Naive thymus-derived CD4-positive, alpha-beta T cell (primary cell): ENCODE measurements around the gene CMTM1. TPM values are rescaled to one million over a fixed set of nuclear protein-coding genes. Genes with fewer than 3 reads are reported as not detected.
A peak's percentile ranks its signal among the peaks of the same experiment; 100 is the strongest.

Source experiments
- ATAC-seq: fragments of 150-1000 bp; cut with Tn5 transposase; 2 replicates; pipeline ENCODE4 v1.10.0; 2021; ENCODE audit warnings: mild to moderate bottlenecking, moderate library complexity
- CTCF ChIA-PET: fragments of 350-600 bp; sonication (Branson Sonifier 250); formaldehyde crosslinking; loops from one replicate; lab custom pipeline; 2021; ENCODE audit warnings: antibody characterized with exemption; lab: Charles Lee
- POLR2A ChIA-PET: fragments of 350-600 bp; sonication (Branson Sonifier 250); formaldehyde crosslinking; loops from one replicate; lab custom pipeline; 2021; ENCODE audit warnings: antibody characterized with exemption, inconsistent platforms; lab: Charles Lee
- DNase-seq, 9 donors: peaks; one replicate each; pipeline versions ENCODE4 v3.0.0 to v3.0.0-alpha.2; 2020 to 2022; ENCODE audit warnings: mixed read lengths in 1 of 9
- H3K27ac ChIP-seq: one replicate; pipeline ENCODE4 v1.7.0; 2013; ENCODE audit warnings: mild to moderate bottlenecking, low read depth, low read length, moderate library complexity
- H3K27me3 ChIP-seq, 2 donors: one replicate each; pipeline ENCODE4 v1.7.0; 2013; ENCODE audit warnings: low read length in 2 of 2, mild to moderate bottlenecking in 2 of 2, moderate library complexity in 2 of 2; ENCODE audit not compliant: control insufficient read depth in 2 of 2, insufficient read depth in 2 of 2
- H3K36me3 ChIP-seq, 3 experiments: 1 replicate in 2 of 3; 2 replicates in 1 of 3; pipeline ENCODE4 v1.7.0; 2013; ENCODE audit warnings: low read length in 3 of 3, mild to moderate bottlenecking in 3 of 3, moderate library complexity in 1 of 3; ENCODE audit not compliant: insufficient read depth in 3 of 3, control insufficient read depth in 2 of 3
- H3K4me1 ChIP-seq, 2 donors: one replicate each; pipeline ENCODE4 v1.7.0; 2013; ENCODE audit warnings: low read length in 2 of 2, mild to moderate bottlenecking in 2 of 2, moderate library complexity in 1 of 2; ENCODE audit not compliant: control insufficient read depth in 2 of 2, insufficient read depth in 2 of 2
- H3K4me3 ChIP-seq: 2 replicates; pipeline ENCODE4 v1.7.0; 2013; ENCODE audit warnings: mild to moderate bottlenecking, low read length
- H3K9me3 ChIP-seq, 3 experiments: 1 replicate in 2 of 3; 2 replicates in 1 of 3; pipeline ENCODE4 v1.7.0; 2013; ENCODE audit warnings: low read length in 3 of 3; ENCODE audit not compliant: control insufficient read depth in 2 of 3
- H3K27ac Mint-ChIP-seq, 9 donors: one replicate each; pipeline ENCODE4 v1.8.0; 2020 to 2022; ENCODE audit warnings: mixed read lengths in 9 of 9, mild to moderate bottlenecking in 8 of 9, moderate library complexity in 5 of 9, inconsistent platforms in 2 of 9
- H3K27me3 Mint-ChIP-seq, 5 donors: one replicate each; pipeline ENCODE4 v1.8.0; 2021 to 2022; ENCODE audit warnings: mixed read lengths in 5 of 5, mild to moderate bottlenecking in 1 of 5
- H3K36me3 Mint-ChIP-seq, 5 donors: one replicate each; pipeline ENCODE4 v1.8.0; 2020 to 2022; ENCODE audit warnings: mixed read lengths in 5 of 5, mild to moderate bottlenecking in 3 of 5, inconsistent platforms in 1 of 5
- H3K4me1 Mint-ChIP-seq, 7 donors: one replicate each; pipeline ENCODE4 v1.8.0; 2020 to 2022; ENCODE audit warnings: mixed read lengths in 7 of 7, mild to moderate bottlenecking in 3 of 7, inconsistent platforms in 1 of 7
- H3K4me3 Mint-ChIP-seq, 10 donors: one replicate each; pipeline ENCODE4 v1.8.0; 2020 to 2022; ENCODE audit warnings: mild to moderate bottlenecking in 10 of 10, mixed read lengths in 10 of 10, moderate library complexity in 6 of 10, inconsistent platforms in 2 of 10
- H3K9me3 Mint-ChIP-seq, 11 donors: one replicate each; pipeline ENCODE4 v1.8.0; 2020 to 2022; ENCODE audit warnings: mixed read lengths in 11 of 11, mild to moderate bottlenecking in 4 of 11, inconsistent platforms in 1 of 11, moderate library complexity in 1 of 11
- intact Hi-C, 2 donors: fragments of 100-400 bp; cut with micrococcal nuclease; formaldehyde crosslinking; loops; one replicate each; pipeline ENCODE4 v1.15.1; 2023
- polyA plus RNA-seq, 2 donors: library from polyadenylated mRNA; unstranded; fragments of 300-500 nt; fragmentation: Illumina TruSeq; gene quantifications; one replicate each; pipeline ENCODE4 v1.2.3, GENCODE V29; 2021
- total RNA-seq, 6 experiments: library from RNA in 5 of 6; stranded (reverse) in 5 of 6; gene quantifications; 1 replicate in 5 of 6; 2 replicates in 1 of 6; pipeline ENCODE4 v1.2.3 and lab custom pipeline; 2021 to 2026

CMTM1 gene
- total and polyA plus RNA-seq, 7 experiments from 2014 or later, result 0.36 to 23.3 (median 4.4) TPM

- POLR2A ChIA-PET, result interaction anchor here (0.7 to 9.5 kb wide), 4 partner anchors 13 to 50 kb away, joined by 3 to 164 read pairs (median 3); no protein-coding TSS in a partner anchor
- intact Hi-C loops, result loop anchor here in 1 of 2 donors (5.0 kb wide), 3 partner anchors 98 to 328 kb away; partner anchors contain the start of genes CMTM4 and PDP2
These were observed 12.2 kb upstream of the CMTM1 start for GRCh38 chr16:66554021-66554420.

GRCh38 chr16:66554495-66554894, 11.7 kb upstream of the CMTM1 start:
- ChIA-PET CTCF (interaction anchor here (1.0 to 1.4 kb wide), 2 partner anchors 8 to 55 kb away, joined by 4 to 5 read pairs; no protein-coding TSS in a partner anchor), POLR2A (interaction anchor here (0.7 to 1.1 kb wide), 3 partner anchors 10 to 49 kb away, joined by 3 to 4 read pairs (median 3); no protein-coding TSS in a partner anchor)
- H3K4me1 ChIP-seq, result peaks cover 42 to 73% of the 10 kb centered on the region in 2 donors
- ATAC-seq, result no peak
- H3K9me3 ChIP-seq, result no peaks in the 10 kb centered on the region
- peaks cover 0 to 13% (median 0%) of the 10 kb centered on the region in 3 experiments for H3K36me3 ChIP-seq
- intact Hi-C loops, result loop anchor here in 1 of 2 donors (5.0 kb wide), 3 partner anchors 98 to 328 kb away; partner anchors contain the start of genes CMTM4 and PDP2
- Mint-ChIP-seq H3K36me3 (peaks cover 0 to 42% (median 4%) of the 10 kb centered on the region in 5 donors), H3K9me3 (peaks cover 0 to 7% (median 0%) of the 10 kb centered on the region in 11 donors), H3K27ac (peak overlapping the region in 7 of 9 donors; percentile 20 to 97 (median 89)), H3K27me3 (peaks cover 0 to 2% (median 0%) of the 10 kb centered on the region in 5 donors), H3K4me3 (peak overlapping the region; percentile 21 to 99 (median 95)), H3K4me1 (peaks cover 54 to 77% (median 75%) of the 10 kb centered on the region in 7 donors)
- peak overlapping the region; percentile 77 for H3K27ac ChIP-seq
- H3K4me3 ChIP-seq, result peak overlapping the region; percentile 94
- no peaks in the 10 kb centered on the region for H3K27me3 ChIP-seq
- DNase-seq, result no peak

More at GRCh38 chr16:66554021-66554420, 12.2 kb upstream of the CMTM1 start:
- H3K36me3 ChIP-seq, result peaks cover 0 to 9% (median 0%) of the 10 kb centered on the region in 3 experiments
- no peaks in the 10 kb centered on the region for H3K9me3 ChIP-seq
- Mint-ChIP-seq H3K27me3 (peaks cover 0 to 2% (median 0%) of the 10 kb centered on the region in 5 donors), H3K36me3 (peaks cover 0 to 42% (median 4%) of the 10 kb centered on the region in 5 donors), H3K4me3 (peak overlapping the region; percentile 92 to 99 (median 95)), H3K4me1 (peaks cover 54 to 81% (median 75%) of the 10 kb centered on the region in 7 donors), H3K27ac (peak overlapping the region in 8 of 9 donors; percentile 2 to 97 (median 94)), H3K9me3 (peaks cover 0 to 7% (median 0%) of the 10 kb centered on the region in 11 donors)
- H3K27me3 ChIP-seq, result no peaks in the 10 kb centered on the region
- CTCF ChIA-PET, result interaction anchor here (1.0 to 3.6 kb wide), 3 partner anchors 9 to 55 kb away, joined by 4 to 24 read pairs (median 5); no protein-coding TSS in a partner anchor
- H3K27ac ChIP-seq, result peak overlapping the region; percentile 77
- H3K4me1 ChIP-seq, result peaks cover 46 to 73% of the 10 kb centered on the region in 2 donors
- DNase-seq (no peak), ATAC-seq (no peak)
- H3K4me3 ChIP-seq, result peak overlapping the region; percentile 94

DNA sequence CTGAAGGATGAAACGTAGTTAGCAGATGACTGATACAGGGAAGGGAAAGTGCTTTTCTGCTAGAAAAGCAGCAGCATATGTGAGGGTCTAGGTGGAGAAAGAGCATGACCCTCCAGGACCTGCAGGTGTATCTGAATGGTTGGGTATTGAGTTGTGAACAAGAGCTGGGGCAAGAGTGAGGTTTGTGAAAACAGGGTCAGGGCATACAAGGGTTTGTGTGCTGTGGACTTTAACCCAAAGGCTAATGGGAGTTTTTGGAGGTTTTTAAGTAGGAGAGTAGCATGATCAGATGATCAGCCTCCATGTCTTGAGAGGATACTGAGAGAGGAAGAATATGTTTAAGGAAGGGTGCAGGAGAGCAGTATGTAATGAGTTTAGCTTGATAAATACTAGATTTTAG, 6.1 kb upstream of the CMTM1 start:
- Mint-ChIP-seq H3K9me3 (no peaks in the 10 kb centered on the region), H3K27me3 (no peaks in the 10 kb centered on the region), H3K27ac (peak overlapping the region; percentile 29 to 90 (median 58)), H3K36me3 (peaks cover 0 to 47% (median 4%) of the 10 kb centered on the region in 5 donors), H3K4me1 (peaks cover 46 to 82% (median 61%) of the 10 kb centered on the region in 7 donors), H3K4me3 (peak overlapping the region in 2 of 10 donors; percentile 7 to 49)
- DNase-seq (no peak), ATAC-seq (no peak)
- Histone ChIP-seq H3K27me3 (no peaks in the 10 kb centered on the region), H3K36me3 (peaks cover 0 to 27% (median 4%) of the 10 kb centered on the region in 3 experiments), H3K4me1 (peaks cover 24 to 62% of the 10 kb centered on the region in 2 donors), H3K27ac (no peak overlapping the region), H3K9me3 (no peaks in the 10 kb centered on the region), H3K4me3 (no peak overlapping the region)
- intact Hi-C loops, result loop anchor here (1.0 to 5.0 kb wide), 3 partner anchors 12 to 192 kb away; partner anchors contain the start of gene DYNC1LI2 (in 1 of the 2)
- POLR2A ChIA-PET, result interaction anchor here (0.7 to 0.8 kb wide), 3 partner anchors 9 to 35 kb away, joined by 3 to 4 read pairs (median 3); no protein-coding TSS in a partner anchor
- CTCF ChIA-PET, result interaction anchor here (0.6 to 1.8 kb wide), 9 partner anchors 12 to 153 kb away, joined by 3 to 5 read pairs (median 4); no protein-coding TSS in a partner anchor

DNA sequence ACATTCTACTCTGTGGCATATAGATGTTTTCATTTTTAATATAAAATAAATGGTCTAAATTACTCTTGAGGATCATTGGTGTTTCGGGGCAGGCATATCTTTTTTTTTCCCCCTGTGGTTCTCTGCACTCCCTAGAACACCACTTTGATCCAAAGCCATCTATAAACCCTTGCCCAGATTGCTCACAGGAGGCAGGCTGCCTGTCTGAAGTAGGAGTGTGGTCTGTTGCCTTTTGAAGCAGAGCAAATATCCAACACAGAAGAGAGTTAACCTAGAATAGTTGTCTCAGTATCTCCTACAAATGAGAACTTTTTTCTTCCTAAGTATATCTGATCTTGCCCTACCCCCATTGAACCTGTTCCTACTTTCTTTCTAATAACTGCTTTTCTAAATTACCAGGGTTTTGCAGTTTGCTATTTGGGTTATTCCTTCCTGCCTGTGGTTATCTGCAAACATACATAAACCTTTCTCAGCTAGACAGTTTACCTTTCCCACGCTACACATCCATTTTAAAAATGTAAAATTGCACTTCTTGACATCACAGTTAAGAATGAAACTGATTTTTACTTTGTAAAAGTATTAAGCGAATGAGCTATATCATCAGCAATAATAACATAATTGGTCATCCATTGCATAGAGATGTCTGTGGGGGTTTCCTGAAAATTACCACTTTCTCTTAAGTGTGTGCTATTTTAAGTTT, 4.7 kb upstream of the CMTM1 start:
- H3K27ac Mint-ChIP-seq, result peak overlapping the region; percentile 12 to 89 (median 71)
- Histone ChIP-seq H3K36me3 (peaks cover 4 to 39% (median 6%) of the 10 kb centered on the region in 3 experiments), H3K4me1 (peaks cover 22 to 53% of the 10 kb centered on the region in 2 donors), H3K9me3 (no peaks in the 10 kb centered on the region), H3K4me3 (no peak overlapping the region), H3K27me3 (no peaks in the 10 kb centered on the region), H3K27ac (peak overlapping the region; percentile 37)
- CTCF ChIA-PET, result interaction anchor here (0.5 to 4.2 kb wide), 13 partner anchors 10 to 314 kb away, joined by 3 to 26 read pairs (median 5); partner anchors contain the start of genes CKLF, CMTM3 and TK2
- no peaks in the 10 kb centered on the region for H3K27me3 Mint-ChIP-seq
- ATAC-seq (no peak), DNase-seq (no peak)
- intact Hi-C loops, result loop anchor here (1.0 to 5.0 kb wide), 8 partner anchors 15 to 307 kb away; partner anchors contain the start of genes CMTM3 (in 2 of the 2) and DYNC1LI2 (in 1 of the 2)
- H3K4me1 Mint-ChIP-seq, result peaks cover 34 to 67% (median 47%) of the 10 kb centered on the region in 7 donors
- H3K9me3 Mint-ChIP-seq, result no peaks in the 10 kb centered on the region
- H3K36me3 Mint-ChIP-seq, result peaks cover 4 to 47% (median 11%) of the 10 kb centered on the region in 5 donors
- POLR2A ChIA-PET, result interaction anchor here (3.4 to 3.6 kb wide), 2 partner anchors 9 to 42 kb away, joined by 18 to 28 read pairs; partner anchors contain the start of genes CKLF and CMTM3
- H3K4me3 Mint-ChIP-seq, result peak overlapping the region in 1 of 10 donors; percentile 63

GRCh38 chr16:66562409-66562808, 3.8 kb upstream of the CMTM1 start:
- Mint-ChIP-seq H3K27me3 (no peaks in the 10 kb centered on the region), H3K4me3 (no peak overlapping the region), H3K36me3 (peaks cover 1 to 55% (median 14%) of the 10 kb centered on the region in 5 donors), H3K4me1 (peaks cover 31 to 67% (median 41%) of the 10 kb centered on the region in 7 donors), H3K27ac (peak overlapping the region in 5 of 9 donors; percentile 14 to 71 (median 26)), H3K9me3 (peaks cover 0 to 4% (median 0%) of the 10 kb centered on the region in 11 donors)
- ATAC-seq (peak; percentile 60), DNase-seq (peak in 4 of 9 donors; percentile 21 to 53 (median 34))
- Histone ChIP-seq H3K27me3 (no peaks in the 10 kb centered on the region), H3K4me1 (peaks cover 22 to 46% of the 10 kb centered on the region in 2 donors), H3K9me3 (no peaks in the 10 kb centered on the region), H3K27ac (no peak overlapping the region), H3K4me3 (no peak overlapping the region), H3K36me3 (peaks cover 4 to 45% (median 6%) of the 10 kb centered on the region in 3 experiments)
- CTCF ChIA-PET, result interaction anchor here (0.5 to 4.2 kb wide), 21 partner anchors 8 to 313 kb away, joined by 3 to 26 read pairs (median 5); partner anchors contain the start of genes CKLF, CMTM3 and TK2
- intact Hi-C loops, result loop anchor here (1.0 to 5.0 kb wide), 8 partner anchors 14 to 306 kb away; partner anchors contain the start of genes CMTM3 (in 2 of the 2) and DYNC1LI2 (in 1 of the 2)
- POLR2A ChIA-PET, result interaction anchor here (1.1 to 3.6 kb wide), 3 partner anchors 10 to 46 kb away, joined by 3 to 28 read pairs (median 18); partner anchors contain the start of genes CKLF and CMTM3
